ENCODE results near the gene SKP1.

DNA sequence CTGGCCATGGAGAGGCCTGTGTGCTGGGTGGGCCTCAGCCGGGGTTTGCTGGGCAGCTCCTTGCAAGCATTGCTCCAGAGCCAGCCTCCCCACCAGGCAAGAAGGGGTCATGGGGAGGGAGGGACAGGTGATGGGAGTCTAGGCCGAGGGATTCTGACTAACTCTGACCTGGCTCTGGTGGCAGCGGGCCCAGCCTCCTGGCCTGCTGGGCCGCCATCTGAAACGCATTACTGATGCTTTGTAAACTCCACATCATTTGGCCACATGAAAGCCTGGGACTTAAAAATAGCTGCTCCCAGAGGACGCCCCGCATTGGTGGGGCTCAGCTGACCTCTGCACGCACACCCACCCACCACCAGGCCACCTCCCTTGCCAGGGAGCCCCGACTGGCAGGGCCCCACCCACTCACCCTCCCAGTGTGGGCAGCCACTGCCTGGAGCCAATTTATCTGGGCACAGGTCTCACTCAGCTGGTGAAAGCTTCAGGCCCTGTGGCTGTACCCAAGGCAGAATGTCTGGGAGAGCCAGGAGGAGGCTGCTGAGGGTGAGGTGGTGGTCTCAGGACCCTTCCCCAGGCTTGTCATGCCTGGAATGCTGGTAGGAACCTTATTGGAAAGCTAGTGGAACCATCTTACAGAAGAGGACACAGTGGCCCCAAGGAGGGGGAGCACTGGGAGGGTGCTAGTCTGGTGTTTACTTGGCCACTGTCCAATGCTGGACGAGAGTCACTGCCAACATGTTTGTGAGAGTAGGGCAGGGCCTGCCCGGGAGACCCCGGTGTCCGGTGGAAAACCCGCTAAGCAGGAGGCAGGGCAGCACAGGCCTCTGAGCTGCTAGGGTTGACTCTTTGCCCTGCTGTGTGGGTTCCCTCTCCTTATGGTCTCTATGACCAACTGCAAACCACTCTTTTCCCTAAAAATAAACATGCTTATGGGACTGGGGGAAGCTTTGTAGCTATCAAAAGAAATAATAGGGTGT lies 51.4 kb downstream of the SKP1 start:
- TF ChIP-seq, protein P1, sequence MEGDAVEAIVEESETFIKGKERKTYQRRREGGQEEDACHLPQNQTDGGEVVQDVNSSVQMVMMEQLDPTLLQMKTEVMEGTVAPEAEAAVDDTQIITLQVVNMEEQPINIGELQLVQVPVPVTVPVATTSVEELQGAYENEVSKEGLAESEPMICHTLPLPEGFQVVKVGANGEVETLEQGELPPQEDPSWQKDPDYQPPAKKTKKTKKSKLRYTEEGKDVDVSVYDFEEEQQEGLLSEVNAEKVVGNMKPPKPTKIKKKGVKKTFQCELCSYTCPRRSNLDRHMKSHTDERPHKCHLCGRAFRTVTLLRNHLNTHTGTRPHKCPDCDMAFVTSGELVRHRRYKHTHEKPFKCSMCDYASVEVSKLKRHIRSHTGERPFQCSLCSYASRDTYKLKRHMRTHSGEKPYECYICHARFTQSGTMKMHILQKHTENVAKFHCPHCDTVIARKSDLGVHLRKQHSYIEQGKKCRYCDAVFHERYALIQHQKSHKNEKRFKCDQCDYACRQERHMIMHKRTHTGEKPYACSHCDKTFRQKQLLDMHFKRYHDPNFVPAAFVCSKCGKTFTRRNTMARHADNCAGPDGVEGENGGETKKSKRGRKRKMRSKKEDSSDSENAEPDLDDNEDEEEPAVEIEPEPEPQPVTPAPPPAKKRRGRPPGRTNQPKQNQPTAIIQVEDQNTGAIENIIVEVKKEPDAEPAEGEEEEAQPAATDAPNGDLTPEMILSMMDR (conservative IDR thresholded peaks at IDR 0.05; ENCODE audit: low read depth, low read length): no peak
- no peak for TF ChIP-seq EZH2 (IDR thresholded peaks at IDR 0.05; ENCODE audit: low read length, unreplicated experiment)

Data from PC-3 (cell line).